Ovary (tissue), 9 donors: Measurements from ENCODE around the gene ATP2B2. TPM values are rescaled to one million over a fixed set of nuclear protein-coding genes. Genes with fewer than 3 reads are reported as not detected.

Source experiments
- DNase-seq, 5 donors: peaks; one replicate each; pipeline ENCODE4 v3.0.0-alpha.2; 2019 to 2020
- H3K27ac ChIP-seq, 2 donors: fragments of 200-600 bp; one replicate each; pipeline versions ENCODE4 v1.5.1 to v1.8.0; 2019 to 2022
- H3K27me3 ChIP-seq: fragments of 200-600 bp; one replicate; pipeline ENCODE4 v1.8.0; 2022
- H3K36me3 ChIP-seq: fragments of 200-600 bp; sonication (generic); one replicate; pipeline ENCODE4 v1.5.1; 2019
- H3K4me1 ChIP-seq: one replicate; pipeline ENCODE4 v1.8.1; 2013; ENCODE audit warnings: mild to moderate bottlenecking, moderate library complexity; ENCODE audit not compliant: insufficient read depth
- H3K4me3 ChIP-seq: fragments of 200-600 bp; sonication (generic); one replicate; pipeline ENCODE4 v1.5.1; 2017
- H3K9me3 ChIP-seq, 2 donors: fragments of 200-600 bp in 1 of 2; sonication (generic) in 1 of 2; one replicate each; pipeline versions ENCODE4 v1.5.1 to v1.8.1; 2013 to 2019; ENCODE audit warnings: mild to moderate bottlenecking in 1 of 2, moderate library complexity in 1 of 2
- EP300 ChIP-seq: sonication (generic); formaldehyde crosslinking; IDR thresholded peaks from one replicate; pipeline ENCODE4 v1.6.1; 2017; ENCODE audit warnings: antibody characterized with exemption
- POLR2A ChIP-seq: fragments of 450-650 bp; IDR thresholded peaks from one replicate; pipeline ENCODE4 v1.6.1; 2017; ENCODE audit warnings: antibody characterized with exemption, mild to moderate bottlenecking, moderate library complexity
- WGBS, 3 donors: extraction: QIAGEN DNeasy Blood & Tissue Kit in 1 of 3; methylation state at CpG; one replicate each; pipeline versions ENCODE4 v1.1.5 to v1.1.7; 2013 to 2017; 5-methylcytosine and 5-hydroxymethylcytosine counted together
- intact Hi-C, 4 donors: fragments of 100-400 bp; cut with DNase I; formaldehyde crosslinking; loops; one replicate each; pipeline versions ENCODE4 v1.11.0 to v1.15.1; 2022 to 2023
- polyA plus RNA-seq, 2 donors: library from polyadenylated mRNA; stranded (reverse); fragments of 200-250 nt in 1 of 2; fragments of 350-450 nt in 1 of 2; fragmentation: Illumina TruSeq in 1 of 2; extraction: RNeasy Lipid Tissue Mini Kit (QIAGEN cat#74804) in 1 of 2; gene quantifications; one replicate each; pipeline ENCODE4 v1.2.3, GENCODE V29; 2013 to 2014
- total RNA-seq, 7 donors: library from RNA; depleted of rRNA in 2 of 7; stranded (reverse); fragments of >200 nt in 2 of 7; fragmentation: NEBNext Ultra II Directional in 3 of 7; extraction: Animal tissue kit (Norgen Biotek cat#: 25700) in 3 of 7; gene quantifications; one replicate each; pipeline versions ENCODE4 v1.1.0 to v1.2.4, GENCODE V29; 2016 to 2023
- TF ChIP-seq, protein P1 (sequence below), 3 donors: fragments of 450-650 bp in 2 of 3; fragments of 200-600 bp in 1 of 3; IDR thresholded peaks; one replicate each; pipeline versions ENCODE4 v1.5.1 to v1.8.0; 2016 to 2022; ENCODE audit warnings: antibody characterized with exemption in 3 of 3, mild to moderate bottlenecking in 1 of 3
- donor health status: DM: no; HTN: no; CAD: no; lungs with moderate emphysema.
- donor health status: DM: no; HTN: no; CAD: no.
- donor health status: Bipolar disorder and iron deficiency.
- donor health status: DM: yes; HTN: yes; CAD: no.
- donor health status: DM: no; HTN: no; CAD: no.
- donor health status: DM: yes; HTN: yes; CAD: no.

Gene ATP2B2
- total and polyA plus RNA-seq, 9 donors = 0.05 to 11.6 (median 0.52) TPM; not detected in 2

- 75 to 79% (median 78%) methylated on average over 10 to 11 of the region's 11 CpGs for WGBS, 3 donors
- DNase-seq = no peak
- H3K36me3 ChIP-seq = no peaks in the 10 kb centered on the region
- H3K4me3 ChIP-seq = no peak overlapping the region
- H3K27ac ChIP-seq = no peak overlapping the region
- intact Hi-C loops = no loop called here
- H3K27me3 ChIP-seq = no peaks in the 10 kb centered on the region
- no peaks in the 10 kb centered on the region for H3K4me1 ChIP-seq
- H3K9me3 ChIP-seq = no peaks in the 10 kb centered on the region
- TF ChIP-seq, protein P1, sequence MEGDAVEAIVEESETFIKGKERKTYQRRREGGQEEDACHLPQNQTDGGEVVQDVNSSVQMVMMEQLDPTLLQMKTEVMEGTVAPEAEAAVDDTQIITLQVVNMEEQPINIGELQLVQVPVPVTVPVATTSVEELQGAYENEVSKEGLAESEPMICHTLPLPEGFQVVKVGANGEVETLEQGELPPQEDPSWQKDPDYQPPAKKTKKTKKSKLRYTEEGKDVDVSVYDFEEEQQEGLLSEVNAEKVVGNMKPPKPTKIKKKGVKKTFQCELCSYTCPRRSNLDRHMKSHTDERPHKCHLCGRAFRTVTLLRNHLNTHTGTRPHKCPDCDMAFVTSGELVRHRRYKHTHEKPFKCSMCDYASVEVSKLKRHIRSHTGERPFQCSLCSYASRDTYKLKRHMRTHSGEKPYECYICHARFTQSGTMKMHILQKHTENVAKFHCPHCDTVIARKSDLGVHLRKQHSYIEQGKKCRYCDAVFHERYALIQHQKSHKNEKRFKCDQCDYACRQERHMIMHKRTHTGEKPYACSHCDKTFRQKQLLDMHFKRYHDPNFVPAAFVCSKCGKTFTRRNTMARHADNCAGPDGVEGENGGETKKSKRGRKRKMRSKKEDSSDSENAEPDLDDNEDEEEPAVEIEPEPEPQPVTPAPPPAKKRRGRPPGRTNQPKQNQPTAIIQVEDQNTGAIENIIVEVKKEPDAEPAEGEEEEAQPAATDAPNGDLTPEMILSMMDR (IDR thresholded peaks at IDR 0.05) = no peak
- no peak for TF ChIP-seq EP300
Measured at GRCh38 chr3:10498271-10498670, 7.1 kb downstream of the ATP2B2 start.

- Histone ChIP-seq H3K27me3 (no peaks in the 10 kb centered on the region), H3K36me3 (no peaks in the 10 kb centered on the region), H3K9me3 (no peaks in the 10 kb centered on the region), H3K4me1 (no peaks in the 10 kb centered on the region), H3K4me3 (no peak overlapping the region), H3K27ac (no peak overlapping the region)
- no peak for TF ChIP-seq POLR2A
- no peak for TF ChIP-seq EP300
- TF ChIP-seq, protein P1 (IDR thresholded peaks at IDR 0.05) = no peak
- WGBS, 3 donors = 65 to 95% (median 69%) methylated on average over 4 of the region's 4 CpGs
- no peak for DNase-seq
- intact Hi-C loops = no loop called here
Measured at GRCh38 chr3:10497439-10497838, 7.9 kb downstream of the ATP2B2 start.

DNA sequence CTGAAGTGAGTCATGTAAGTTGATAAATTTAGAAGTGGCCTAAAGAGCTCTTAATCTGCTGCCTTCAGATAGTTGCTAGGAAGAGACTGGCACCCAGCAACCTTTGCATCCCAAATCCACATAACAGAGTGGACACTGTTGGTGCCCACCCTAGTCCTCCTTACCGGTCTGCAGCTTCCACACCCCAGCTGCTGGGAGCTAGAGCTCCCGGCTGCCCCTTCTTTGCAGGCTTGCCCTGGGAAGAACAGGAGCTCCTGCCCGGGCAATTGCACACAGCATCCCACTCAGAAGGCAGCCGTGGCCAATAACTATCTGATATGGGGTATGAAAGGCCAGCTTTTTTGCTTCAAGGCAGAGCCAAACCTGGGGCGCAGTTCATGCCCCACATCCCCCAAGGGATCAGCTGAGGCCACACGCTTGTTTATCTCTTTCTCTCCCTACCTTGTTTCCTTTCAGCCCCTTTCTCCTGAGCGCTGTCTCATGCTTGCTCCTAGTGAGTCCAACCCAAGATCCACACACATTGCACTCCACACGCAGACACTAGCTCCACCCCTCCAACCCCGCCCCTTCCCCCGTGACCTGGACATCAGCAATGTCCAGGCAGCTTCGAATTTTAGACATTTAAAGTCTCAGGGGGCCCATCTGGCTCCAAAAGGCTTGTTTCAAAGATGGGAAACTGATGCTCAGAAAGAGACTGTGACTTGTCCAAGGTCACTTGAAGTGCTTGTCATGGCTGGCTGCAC, 9.1 kb downstream of the ATP2B2 start:
- TF ChIP-seq EP300 (no peak), POLR2A (no peak)
- TF ChIP-seq, protein P1 (IDR thresholded peaks at IDR 0.05) = no peak
- WGBS, 3 donors = 45 to 56% (median 45%) methylated on average over 11 of the region's 11 CpGs

GRCh38 chr3:10495614-10496013, 9.8 kb downstream of the ATP2B2 start:
- Histone ChIP-seq H3K36me3 (no peaks in the 10 kb centered on the region), H3K9me3 (no peaks in the 10 kb centered on the region), H3K27ac (no peak overlapping the region), H3K27me3 (no peaks in the 10 kb centered on the region), H3K4me1 (no peaks in the 10 kb centered on the region), H3K4me3 (no peak overlapping the region)
- TF ChIP-seq, protein P1 (IDR thresholded peaks at IDR 0.05) = no peak
- TF ChIP-seq EP300 = no peak
- TF ChIP-seq POLR2A = no peak
- intact Hi-C loops = no loop called here
- WGBS, 3 donors = 67 to 83% (median 70%) methylated on average over 5 of the region's 5 CpGs
- DNase-seq = no peak

More for the DNA sequence above, 9.1 kb downstream of the ATP2B2 start:
- no peaks in the 10 kb centered on the region for H3K36me3 ChIP-seq
- H3K9me3 ChIP-seq = no peaks in the 10 kb centered on the region
- H3K27me3 ChIP-seq = no peaks in the 10 kb centered on the region
- intact Hi-C loops = no loop called here
- no peaks in the 10 kb centered on the region for H3K4me1 ChIP-seq
- DNase-seq = no peak
- no peak overlapping the region for H3K27ac ChIP-seq
- H3K4me3 ChIP-seq = no peak overlapping the region
